GM23338 (cell line): Measurements from ENCODE around the gene WNT6. TPM values are rescaled to one million over a fixed set of nuclear protein-coding genes. Genes with fewer than 3 reads are reported as not detected.

Experiments used
- ATAC-seq: fragments of 200-7000 bp; cut with Tn5 transposase; 3 replicates; pipeline ENCODE4 v1.9.1; 2020
- DNase-seq: peaks from one replicate; pipeline ENCODE4 v3.0.0-alpha.2; 2015; ENCODE audit warnings: low spot score
- H2AFZ ChIP-seq: fragments of 200-600 bp; sonication (generic); 2 replicates; pipeline ENCODE4 v1.8.0; 2016; ENCODE audit warnings: antibody characterized with exemption, mild to moderate bottlenecking, moderate library complexity
- H3F3A ChIP-seq: fragments of 200-600 bp; sonication (generic); replicated peaks from 2 replicates; pipeline ENCODE4 v1.8.0; 2017; ENCODE audit warnings: antibody characterized with exemption, mixed run types, low read depth
- H3K27ac ChIP-seq: fragments of 200-600 bp; sonication (generic); 2 replicates; pipeline ENCODE4 v1.6.1; 2016; ENCODE audit warnings: low read depth
- H3K27me3 ChIP-seq: fragments of 200-600 bp; sonication (generic); 2 replicates; pipeline ENCODE4 v1.8.0; 2016; ENCODE audit warnings: mild to moderate bottlenecking, mixed run types, moderate library complexity; ENCODE audit not compliant: insufficient read depth
- H3K36me3 ChIP-seq: fragments of 200-600 bp; sonication (generic); 2 replicates; pipeline ENCODE4 v1.8.0; 2016; ENCODE audit warnings: mild to moderate bottlenecking; ENCODE audit not compliant: insufficient read depth
- H3K4me1 ChIP-seq: fragments of 200-600 bp; sonication (generic); 2 replicates; pipeline ENCODE4 v1.8.0; 2016; ENCODE audit warnings: mild to moderate bottlenecking, moderate library complexity; ENCODE audit not compliant: insufficient read depth
- H3K4me2 ChIP-seq: fragments of 200-600 bp; sonication (generic); 2 replicates; pipeline ENCODE4 v1.7.1; 2017; ENCODE audit warnings: mixed run types
- H3K4me3 ChIP-seq: fragments of 200-600 bp; sonication (generic); 2 replicates; pipeline ENCODE4 v1.6.1; 2016; ENCODE audit warnings: mixed run types
- H3K79me2 ChIP-seq: fragments of 200-600 bp; sonication (generic); replicated peaks from 2 replicates; pipeline ENCODE4 v1.8.0; 2017; ENCODE audit warnings: mild to moderate bottlenecking; ENCODE audit not compliant: insufficient read depth
- H3K9me2 ChIP-seq: fragments of 200-600 bp; sonication (generic); 2 replicates; pipeline ENCODE4 v1.8.0; 2017; ENCODE audit not compliant: insufficient read depth
- H4K20me1 ChIP-seq: fragments of 200-600 bp; sonication (generic); replicated peaks from 2 replicates; pipeline ENCODE4 v1.8.0; 2017; ENCODE audit warnings: mild to moderate bottlenecking; ENCODE audit not compliant: insufficient read depth
- H3K27ac Mint-ChIP-seq: 2 replicates; pipeline ENCODE4 v1.8.0; 2020; ENCODE audit warnings: inconsistent platforms, mild to moderate bottlenecking, moderate library complexity, mixed read lengths
- H3K27me3 Mint-ChIP-seq: 3 replicates; pipeline ENCODE4 v1.8.0; 2022; ENCODE audit warnings: low read depth, mild to moderate bottlenecking, moderate library complexity, mixed read lengths, inconsistent platforms; ENCODE audit not compliant: insufficient read depth, poor library complexity
- H3K36me3 Mint-ChIP-seq: 3 replicates; pipeline ENCODE4 v1.8.0; 2021; ENCODE audit warnings: low read depth, mild to moderate bottlenecking, inconsistent platforms, moderate library complexity, mixed read lengths
- H3K4me1 Mint-ChIP-seq: 3 replicates; pipeline ENCODE4 v1.8.0; 2020; ENCODE audit warnings: mild to moderate bottlenecking, inconsistent platforms, mixed read lengths
- H3K4me3 Mint-ChIP-seq: 3 replicates; pipeline ENCODE4 v1.8.0; 2021; ENCODE audit warnings: moderate library complexity, mild to moderate bottlenecking, inconsistent platforms, mixed read lengths
- H3K9me3 Mint-ChIP-seq: 3 replicates; pipeline ENCODE4 v1.8.0; 2020; ENCODE audit warnings: moderate library complexity, mild to moderate bottlenecking, inconsistent platforms, mixed read lengths
- CREB1 ChIP-seq: fragments of 250-450 bp; sonication (Bioruptor Pico); IDR thresholded peaks from 2 replicates; pipeline ENCODE4 v1.5.0; 2020; ENCODE audit warnings: low read depth, mild to moderate bottlenecking, moderate library complexity
- EZH2phosphoT487 ChIP-seq: fragments of 200-600 bp; sonication (generic); IDR thresholded peaks from one replicate; pipeline ENCODE4 v1.8.1; 2018; ENCODE audit warnings: antibody characterized with exemption; ENCODE audit not compliant: unreplicated experiment
- JUNB ChIP-seq: IDR thresholded peaks from one replicate; pipeline ENCODE4 v1.6.1; 2016; ENCODE audit warnings: antibody characterized with exemption; ENCODE audit not compliant: unreplicated experiment
- NANOG ChIP-seq: IDR thresholded peaks from 2 replicates; pipeline ENCODE4 v1.6.1; 2016; ENCODE audit warnings: antibody characterized with exemption, borderline replicate concordance
- STAT1 ChIP-seq: IDR thresholded peaks from one replicate; pipeline ENCODE4 v1.6.1; 2016; ENCODE audit warnings: antibody characterized with exemption; ENCODE audit not compliant: unreplicated experiment
- ZNF114 ChIP-seq: fragments of 250-450 bp; sonication (Bioruptor Pico); IDR thresholded peaks from 2 replicates; pipeline ENCODE4 v1.5.0; 2020; ENCODE audit warnings: mild to moderate bottlenecking, moderate library complexity
- ZNF331 ChIP-seq: fragments of 250-450 bp; sonication (Bioruptor Pico); IDR thresholded peaks from 2 replicates; pipeline ENCODE4 v1.5.0; 2020; ENCODE audit warnings: low read depth, mild to moderate bottlenecking, moderate library complexity
- polyA plus RNA-seq: library from polyadenylated mRNA; unstranded; fragments of >200 nt; fragmentation: Nextera tagmentation; extraction: Ambion mirVana; gene quantifications from 2 replicates; pipeline ENCODE4 v1.2.1, GENCODE V29; 2016
- total RNA-seq: library from RNA; depleted of rRNA; stranded (reverse); fragments of >200 nt; shearing (Covaris generic); gene quantifications from 2 replicates; pipeline ENCODE4 v1.2.3, GENCODE V29; 2014
- TF ChIP-seq, protein P1 (sequence below): IDR thresholded peaks from one replicate; pipeline ENCODE4 v1.6.1; 2018; ENCODE audit warnings: antibody characterized with exemption; ENCODE audit not compliant: unreplicated experiment
- TF ChIP-seq, protein P2 (sequence below): IDR thresholded peaks from 2 replicates; pipeline ENCODE4 v1.6.1; 2016; ENCODE audit warnings: antibody characterized with exemption
- TF ChIP-seq, protein P3 (sequence below), 2 experiments: fragments of 200-600 bp in 1 of 2; sonication (generic) in 1 of 2; conservative IDR thresholded peaks; 2 replicates each; pipeline versions ENCODE4 v1.5.1 to v1.6.1; 2016 to 2017; ENCODE audit warnings: antibody characterized with exemption in 2 of 2, low read depth in 2 of 2, mild to moderate bottlenecking in 2 of 2, moderate library complexity in 1 of 2

Gene WNT6
- total and polyA plus RNA-seq, 2 experiments from 2014 or later, result not detected

DNA sequence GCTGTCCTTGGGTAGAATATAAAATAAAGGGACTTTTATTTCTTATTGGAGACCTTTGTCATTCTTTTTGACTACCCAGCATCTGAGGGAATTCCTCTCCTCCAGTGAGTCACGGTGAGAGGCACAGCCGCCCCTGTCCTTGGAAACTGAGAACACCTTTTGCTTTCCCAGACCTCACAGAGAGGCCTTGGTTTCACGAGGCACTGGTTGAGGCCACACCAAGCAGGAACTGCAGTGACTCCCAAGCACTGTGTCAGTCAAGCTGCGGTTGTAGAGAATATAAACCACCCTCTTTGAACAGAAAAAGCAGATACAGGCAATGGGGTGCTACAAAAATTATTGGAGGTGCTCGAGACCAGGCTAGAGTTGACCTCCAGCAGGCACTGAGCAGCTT, 44.4 kb upstream of the WNT6 start (continued):
- TF ChIP-seq, protein P1, sequence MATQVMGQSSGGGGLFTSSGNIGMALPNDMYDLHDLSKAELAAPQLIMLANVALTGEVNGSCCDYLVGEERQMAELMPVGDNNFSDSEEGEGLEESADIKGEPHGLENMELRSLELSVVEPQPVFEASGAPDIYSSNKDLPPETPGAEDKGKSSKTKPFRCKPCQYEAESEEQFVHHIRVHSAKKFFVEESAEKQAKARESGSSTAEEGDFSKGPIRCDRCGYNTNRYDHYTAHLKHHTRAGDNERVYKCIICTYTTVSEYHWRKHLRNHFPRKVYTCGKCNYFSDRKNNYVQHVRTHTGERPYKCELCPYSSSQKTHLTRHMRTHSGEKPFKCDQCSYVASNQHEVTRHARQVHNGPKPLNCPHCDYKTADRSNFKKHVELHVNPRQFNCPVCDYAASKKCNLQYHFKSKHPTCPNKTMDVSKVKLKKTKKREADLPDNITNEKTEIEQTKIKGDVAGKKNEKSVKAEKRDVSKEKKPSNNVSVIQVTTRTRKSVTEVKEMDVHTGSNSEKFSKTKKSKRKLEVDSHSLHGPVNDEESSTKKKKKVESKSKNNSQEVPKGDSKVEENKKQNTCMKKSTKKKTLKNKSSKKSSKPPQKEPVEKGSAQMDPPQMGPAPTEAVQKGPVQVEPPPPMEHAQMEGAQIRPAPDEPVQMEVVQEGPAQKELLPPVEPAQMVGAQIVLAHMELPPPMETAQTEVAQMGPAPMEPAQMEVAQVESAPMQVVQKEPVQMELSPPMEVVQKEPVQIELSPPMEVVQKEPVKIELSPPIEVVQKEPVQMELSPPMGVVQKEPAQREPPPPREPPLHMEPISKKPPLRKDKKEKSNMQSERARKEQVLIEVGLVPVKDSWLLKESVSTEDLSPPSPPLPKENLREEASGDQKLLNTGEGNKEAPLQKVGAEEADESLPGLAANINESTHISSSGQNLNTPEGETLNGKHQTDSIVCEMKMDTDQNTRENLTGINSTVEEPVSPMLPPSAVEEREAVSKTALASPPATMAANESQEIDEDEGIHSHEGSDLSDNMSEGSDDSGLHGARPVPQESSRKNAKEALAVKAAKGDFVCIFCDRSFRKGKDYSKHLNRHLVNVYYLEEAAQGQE, result no peak
- TF ChIP-seq ZNF331, result no peak
- TF ChIP-seq, protein P2, sequence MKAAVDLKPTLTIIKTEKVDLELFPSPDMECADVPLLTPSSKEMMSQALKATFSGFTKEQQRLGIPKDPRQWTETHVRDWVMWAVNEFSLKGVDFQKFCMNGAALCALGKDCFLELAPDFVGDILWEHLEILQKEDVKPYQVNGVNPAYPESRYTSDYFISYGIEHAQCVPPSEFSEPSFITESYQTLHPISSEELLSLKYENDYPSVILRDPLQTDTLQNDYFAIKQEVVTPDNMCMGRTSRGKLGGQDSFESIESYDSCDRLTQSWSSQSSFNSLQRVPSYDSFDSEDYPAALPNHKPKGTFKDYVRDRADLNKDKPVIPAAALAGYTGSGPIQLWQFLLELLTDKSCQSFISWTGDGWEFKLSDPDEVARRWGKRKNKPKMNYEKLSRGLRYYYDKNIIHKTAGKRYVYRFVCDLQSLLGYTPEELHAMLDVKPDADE, result no peak
- TF ChIP-seq, protein P3, sequence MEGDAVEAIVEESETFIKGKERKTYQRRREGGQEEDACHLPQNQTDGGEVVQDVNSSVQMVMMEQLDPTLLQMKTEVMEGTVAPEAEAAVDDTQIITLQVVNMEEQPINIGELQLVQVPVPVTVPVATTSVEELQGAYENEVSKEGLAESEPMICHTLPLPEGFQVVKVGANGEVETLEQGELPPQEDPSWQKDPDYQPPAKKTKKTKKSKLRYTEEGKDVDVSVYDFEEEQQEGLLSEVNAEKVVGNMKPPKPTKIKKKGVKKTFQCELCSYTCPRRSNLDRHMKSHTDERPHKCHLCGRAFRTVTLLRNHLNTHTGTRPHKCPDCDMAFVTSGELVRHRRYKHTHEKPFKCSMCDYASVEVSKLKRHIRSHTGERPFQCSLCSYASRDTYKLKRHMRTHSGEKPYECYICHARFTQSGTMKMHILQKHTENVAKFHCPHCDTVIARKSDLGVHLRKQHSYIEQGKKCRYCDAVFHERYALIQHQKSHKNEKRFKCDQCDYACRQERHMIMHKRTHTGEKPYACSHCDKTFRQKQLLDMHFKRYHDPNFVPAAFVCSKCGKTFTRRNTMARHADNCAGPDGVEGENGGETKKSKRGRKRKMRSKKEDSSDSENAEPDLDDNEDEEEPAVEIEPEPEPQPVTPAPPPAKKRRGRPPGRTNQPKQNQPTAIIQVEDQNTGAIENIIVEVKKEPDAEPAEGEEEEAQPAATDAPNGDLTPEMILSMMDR (conservative IDR thresholded peaks at IDR 0.05; ENCODE audit: low read depth in 2 of 2), result no peak

DNA sequence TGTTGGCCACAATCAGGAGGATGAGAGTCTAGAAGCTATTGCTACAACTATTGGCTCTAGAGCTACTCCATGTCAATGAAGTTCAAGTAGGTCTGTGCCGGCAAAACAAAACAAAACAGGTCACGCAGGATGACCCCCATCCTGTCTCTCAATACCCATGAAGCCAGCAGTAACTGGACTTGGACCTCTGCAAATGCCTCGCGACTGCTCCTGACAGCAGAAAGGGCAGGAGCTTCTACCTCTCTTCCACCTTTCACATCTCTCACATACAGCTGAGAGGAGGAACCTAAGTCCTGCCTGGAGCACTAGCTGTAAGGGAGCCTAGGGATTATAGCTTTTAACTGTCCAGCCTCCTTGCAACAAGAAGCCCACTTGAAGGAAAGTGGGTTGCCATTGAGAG, 44.0 kb upstream of the WNT6 start:
- no peak overlapping the region for H2AFZ ChIP-seq
- ATAC-seq (no peak), DNase-seq (no peak)
- no peaks in the 10 kb centered on the region for H3K9me2 ChIP-seq
- H3K4me1 Mint-ChIP-seq, result no peaks in the 10 kb centered on the region; the same call in 2 of the 3 replicates
- H3K4me3 ChIP-seq, result no peak overlapping the region
- H3K4me2 ChIP-seq, result no peak overlapping the region
- peaks cover 2% of the 10 kb centered on the region for H3K27me3 Mint-ChIP-seq
- no peaks in the 10 kb centered on the region for H3K36me3 Mint-ChIP-seq
- H3K4me1 ChIP-seq, result no peaks in the 10 kb centered on the region
- H3K79me2 ChIP-seq, result no peaks in the 10 kb centered on the region
- H4K20me1 ChIP-seq, result no peaks in the 10 kb centered on the region
- no peak overlapping the region for H3K4me3 Mint-ChIP-seq
- no peaks in the 10 kb centered on the region for H3K9me3 Mint-ChIP-seq
- no peaks in the 10 kb centered on the region for H3K27me3 ChIP-seq
- H3F3A ChIP-seq, result no peaks in the 10 kb centered on the region
- no peak overlapping the region for H3K27ac ChIP-seq
- no peak overlapping the region for H3K27ac Mint-ChIP-seq
- no peaks in the 10 kb centered on the region for H3K36me3 ChIP-seq
- no peak for TF ChIP-seq NANOG
- TF ChIP-seq EZH2phosphoT487, result no peak
- TF ChIP-seq CREB1 (CRISPR knock-in tag), result no peak
- no peak for TF ChIP-seq ZNF114
- no peak for TF ChIP-seq JUNB
- TF ChIP-seq STAT1, result no peak
- TF ChIP-seq, protein P1, result no peak
